Body of pancreas (tissue), 4 donors: Measurements from ENCODE around the gene GJA9. TPM values are rescaled to one million over a fixed set of nuclear protein-coding genes. Genes with fewer than 3 reads are reported as not detected.

Source experiments
- ATAC-seq: fragments of 150-250 bp; one replicate; pipeline ENCODE4 v1.9.1; 2016
- DNase-seq, 4 donors: peaks; one replicate each; pipeline ENCODE4 v3.0.0-alpha.2; 2019
- H3K27ac ChIP-seq, 4 donors: fragments of 200-600 bp; sonication (generic); 1 replicate in 3 of 4; 2 replicates in 1 of 4; pipeline versions ENCODE4 v1.5.1 to v1.6.1; 2016 to 2019; ENCODE audit warnings: mild to moderate bottlenecking in 1 of 4, mixed read lengths in 1 of 4, moderate library complexity in 1 of 4
- H3K27me3 ChIP-seq, 2 donors: fragments of 200-600 bp; sonication (generic); one replicate each; pipeline ENCODE4 v1.6.0; 2016; ENCODE audit warnings: mild to moderate bottlenecking in 1 of 2
- H3K36me3 ChIP-seq, 2 donors: fragments of 200-600 bp; sonication (generic); replicated peaks in 1 of 2; 2 replicates each; pipeline ENCODE4 v1.5.1; 2016; ENCODE audit warnings: low read depth in 2 of 2; ENCODE audit not compliant: insufficient read depth in 1 of 2
- H3K4me1 ChIP-seq: fragments of 200-600 bp; sonication (generic); one replicate; pipeline ENCODE4 v1.6.0; 2016
- H3K4me3 ChIP-seq, 2 donors: fragments of 200-600 bp; sonication (generic); 1 replicate in 1 of 2; 2 replicates in 1 of 2; pipeline ENCODE4 v1.5.1; 2016 to 2019
- H3K9me3 ChIP-seq, 3 donors: fragments of 200-600 bp; sonication (generic); 1 replicate in 2 of 3; 2 replicates in 1 of 3; pipeline ENCODE4 v1.5.1; 2016
- CTCF ChIP-seq, 7 experiments: fragments of 450-650 bp in 4 of 7; fragments of 200-600 bp in 3 of 7; sonication (generic) in 3 of 7; IDR thresholded peaks; one replicate each; pipeline ENCODE4 v1.5.1; 2016 to 2019; ENCODE audit warnings: antibody characterized with exemption in 7 of 7
- POLR2A ChIP-seq, 3 donors: fragments of 450-650 bp; IDR thresholded peaks; one replicate each; pipeline ENCODE4 v1.6.1; 2016; ENCODE audit warnings: antibody characterized with exemption in 3 of 3, mild to moderate bottlenecking in 2 of 3
- WGBS, 2 donors: methylation state at CpG; one replicate each; pipeline ENCODE4 v1.1.5; 2017; 5-methylcytosine and 5-hydroxymethylcytosine counted together
- intact Hi-C: fragments of 100-400 bp; cut with DNase I; formaldehyde crosslinking; loops from one replicate; pipeline ENCODE4 v1.15.1; 2023
- total RNA-seq, 2 donors: library from RNA; depleted of rRNA; stranded (reverse); fragments of >200 nt; gene quantifications; one replicate each; pipeline ENCODE4 v1.1.0, GENCODE V29; 2016

Gene GJA9
- total RNA-seq, 2 donors from 2014 or later: not detected

GRCh38 chr1:38872401-38873026, 8.9 kb downstream of the GJA9 start:
- intact Hi-C loops: no loop called here
- peak; percentile 9 to 33 (median 24) for DNase-seq
- no peak for TF ChIP-seq CTCF (IDR thresholded peaks at IDR 0.05)
- no peak for TF ChIP-seq POLR2A (IDR thresholded peaks at IDR 0.05)
- Histone ChIP-seq H3K27me3 (no peaks in the 10 kb centered on the region), H3K36me3 (no peaks in the 10 kb centered on the region), H3K4me3 (peak overlapping the region; percentile 84 to 85), H3K4me1 (peaks cover 19% of the 10 kb centered on the region), H3K27ac (peak overlapping the region in 3 of 4 donors; percentile 53 to 82 (median 78)), H3K9me3 (no peaks in the 10 kb centered on the region)
- ATAC-seq: peak; percentile 2
- WGBS, 2 donors: 4% methylated on average over 19 to 25 of the region's 25 CpGs

- TF ChIP-seq POLR2A (IDR thresholded peaks at IDR 0.05): no peak
- no peak for TF ChIP-seq CTCF (IDR thresholded peaks at IDR 0.05)
- Histone ChIP-seq H3K27ac (no peak overlapping the region), H3K4me3 (no peak overlapping the region), H3K9me3 (no peaks in the 10 kb centered on the region), H3K27me3 (no peaks in the 10 kb centered on the region), H3K36me3 (no peaks in the 10 kb centered on the region), H3K4me1 (peaks cover 19% of the 10 kb centered on the region)
- WGBS, 2 donors: 89 to 94% methylated on average over 8 of the region's 8 CpGs
- DNase-seq: no peak
- intact Hi-C loops: no loop called here
- ATAC-seq: no peak
Observed at GRCh38 chr1:38870996-38871395, 10.4 kb downstream of the GJA9 start.

- ATAC-seq (no peak), DNase-seq (no peak)
- no peaks in the 10 kb centered on the region for H3K27me3 ChIP-seq
- H3K4me3 ChIP-seq: no peak overlapping the region
- H3K27ac ChIP-seq: no peak overlapping the region
- peaks cover 9% of the 10 kb centered on the region for H3K4me1 ChIP-seq
- TF ChIP-seq POLR2A (IDR thresholded peaks at IDR 0.05) (no peak), CTCF (IDR thresholded peaks at IDR 0.05) (no peak)
- H3K36me3 ChIP-seq: peaks cover 0 to 2% of the 10 kb centered on the region in 2 donors
- no peaks in the 10 kb centered on the region for H3K9me3 ChIP-seq
- intact Hi-C loops: no loop called here
- 90 to 95% methylated on average over 8 of the region's 8 CpGs for WGBS, 2 donors
Observed at GRCh38 chr1:38867208-38867607, 14.2 kb downstream of the GJA9 start.

- Histone ChIP-seq H3K27ac (no peak overlapping the region), H3K9me3 (no peaks in the 10 kb centered on the region), H3K4me3 (no peak overlapping the region), H3K27me3 (no peaks in the 10 kb centered on the region), H3K4me1 (peaks cover 15% of the 10 kb centered on the region), H3K36me3 (peaks cover 0 to 2% of the 10 kb centered on the region in 2 donors)
- ATAC-seq: no peak
- WGBS, 2 donors: 61 to 69% methylated on average over 4 of the region's 4 CpGs
- no peak for DNase-seq
- intact Hi-C loops: no loop called here
- no peak for TF ChIP-seq POLR2A (IDR thresholded peaks at IDR 0.05)
- TF ChIP-seq CTCF (IDR thresholded peaks at IDR 0.05): no peak
Observed at GRCh38 chr1:38865112-38865715, 16.2 kb downstream of the GJA9 start.

GRCh38 chr1:38860454-38860795, 21.0 kb downstream of the GJA9 start:
- DNase-seq: no peak
- Histone ChIP-seq H3K27ac (peak overlapping the region in 3 of 4 donors; percentile 81 to 95 (median 82)), H3K4me3 (peak overlapping the region; percentile 44 to 76), H3K9me3 (no peaks in the 10 kb centered on the region), H3K27me3 (no peaks in the 10 kb centered on the region), H3K4me1 (peaks cover 39% of the 10 kb centered on the region), H3K36me3 (peaks cover 0 to 7% of the 10 kb centered on the region in 2 donors)
- WGBS, 2 donors: 0 to 2% methylated on average over 6 of the region's 6 CpGs
- no peak for TF ChIP-seq CTCF (IDR thresholded peaks at IDR 0.05)
- TF ChIP-seq POLR2A (IDR thresholded peaks at IDR 0.05): no peak
- ATAC-seq: no peak
- intact Hi-C loops: no loop called here
